ENCODE results near the gene ATAD3C. TPM values are rescaled to one million over a fixed set of nuclear protein-coding genes. Genes with fewer than 3 reads are reported as not detected.

ATAD3C gene
- total RNA-seq, 4 donors from 2014 or later, result under 0.01 to 1.00 (median 0.28) TPM

DNA sequence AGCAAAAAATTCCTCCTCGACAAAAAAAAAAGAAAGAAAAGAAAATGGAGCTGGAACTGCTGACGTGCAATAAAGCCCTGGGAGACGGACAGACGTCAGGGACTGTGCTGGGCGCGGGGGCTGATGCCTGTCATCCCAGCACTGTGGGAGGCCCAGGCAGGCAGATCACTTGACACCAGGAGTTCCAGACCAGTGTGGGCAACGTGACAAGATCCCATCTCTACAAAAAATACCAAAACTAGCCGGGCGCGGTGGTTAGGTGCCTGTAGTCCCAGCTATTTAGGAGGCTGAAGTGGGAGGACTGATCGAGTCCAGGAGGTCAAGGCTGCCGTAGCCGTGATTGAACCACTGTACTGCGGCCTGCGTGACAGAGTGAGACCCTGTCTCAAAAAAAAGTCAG lies 24.8 kb upstream of the ATAD3C start:
- no peak for DNase-seq
- TF ChIP-seq, protein P1, sequence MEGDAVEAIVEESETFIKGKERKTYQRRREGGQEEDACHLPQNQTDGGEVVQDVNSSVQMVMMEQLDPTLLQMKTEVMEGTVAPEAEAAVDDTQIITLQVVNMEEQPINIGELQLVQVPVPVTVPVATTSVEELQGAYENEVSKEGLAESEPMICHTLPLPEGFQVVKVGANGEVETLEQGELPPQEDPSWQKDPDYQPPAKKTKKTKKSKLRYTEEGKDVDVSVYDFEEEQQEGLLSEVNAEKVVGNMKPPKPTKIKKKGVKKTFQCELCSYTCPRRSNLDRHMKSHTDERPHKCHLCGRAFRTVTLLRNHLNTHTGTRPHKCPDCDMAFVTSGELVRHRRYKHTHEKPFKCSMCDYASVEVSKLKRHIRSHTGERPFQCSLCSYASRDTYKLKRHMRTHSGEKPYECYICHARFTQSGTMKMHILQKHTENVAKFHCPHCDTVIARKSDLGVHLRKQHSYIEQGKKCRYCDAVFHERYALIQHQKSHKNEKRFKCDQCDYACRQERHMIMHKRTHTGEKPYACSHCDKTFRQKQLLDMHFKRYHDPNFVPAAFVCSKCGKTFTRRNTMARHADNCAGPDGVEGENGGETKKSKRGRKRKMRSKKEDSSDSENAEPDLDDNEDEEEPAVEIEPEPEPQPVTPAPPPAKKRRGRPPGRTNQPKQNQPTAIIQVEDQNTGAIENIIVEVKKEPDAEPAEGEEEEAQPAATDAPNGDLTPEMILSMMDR (IDR thresholded peaks at IDR 0.05), result no peak
- TF ChIP-seq POLR2A (IDR thresholded peaks at IDR 0.05), result no peak
- 86 to 91% methylated on average over 15 of the region's 15 CpGs for WGBS, 2 donors
- Histone ChIP-seq H3K4me1 (peaks cover 21 to 79% (median 43%) of the 10 kb centered on the region in 3 donors), H3K27ac (no peak overlapping the region), H3K9me3 (no peaks in the 10 kb centered on the region), H3K4me3 (no peak overlapping the region), H3K36me3 (no peaks in the 10 kb centered on the region), H3K27me3 (peaks cover 0 to 37% (median 0%) of the 10 kb centered on the region in 4 donors)
- intact Hi-C loops (cut with DNase I), result no loop called here

DNA sequence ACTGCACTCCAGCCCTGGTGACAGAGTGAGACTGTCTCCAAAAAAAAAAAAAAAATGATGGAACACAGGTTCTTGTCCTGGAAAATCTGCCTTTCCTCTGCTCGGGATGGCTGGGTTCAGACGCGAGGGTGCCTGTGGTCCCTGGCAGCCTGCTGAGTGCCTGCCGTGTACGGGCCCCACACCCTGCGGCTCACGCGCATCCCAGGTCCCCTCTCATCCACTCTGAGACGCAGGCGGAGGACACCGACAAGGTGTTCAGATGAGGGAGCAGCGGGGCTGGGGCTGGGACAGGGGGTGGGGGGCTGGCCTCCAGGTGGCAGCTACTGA lies 24.1 kb upstream of the ATAD3C start:
- peak overlapping the region in 1 of 4 donors; percentile 39 for H3K27ac ChIP-seq

DNA sequence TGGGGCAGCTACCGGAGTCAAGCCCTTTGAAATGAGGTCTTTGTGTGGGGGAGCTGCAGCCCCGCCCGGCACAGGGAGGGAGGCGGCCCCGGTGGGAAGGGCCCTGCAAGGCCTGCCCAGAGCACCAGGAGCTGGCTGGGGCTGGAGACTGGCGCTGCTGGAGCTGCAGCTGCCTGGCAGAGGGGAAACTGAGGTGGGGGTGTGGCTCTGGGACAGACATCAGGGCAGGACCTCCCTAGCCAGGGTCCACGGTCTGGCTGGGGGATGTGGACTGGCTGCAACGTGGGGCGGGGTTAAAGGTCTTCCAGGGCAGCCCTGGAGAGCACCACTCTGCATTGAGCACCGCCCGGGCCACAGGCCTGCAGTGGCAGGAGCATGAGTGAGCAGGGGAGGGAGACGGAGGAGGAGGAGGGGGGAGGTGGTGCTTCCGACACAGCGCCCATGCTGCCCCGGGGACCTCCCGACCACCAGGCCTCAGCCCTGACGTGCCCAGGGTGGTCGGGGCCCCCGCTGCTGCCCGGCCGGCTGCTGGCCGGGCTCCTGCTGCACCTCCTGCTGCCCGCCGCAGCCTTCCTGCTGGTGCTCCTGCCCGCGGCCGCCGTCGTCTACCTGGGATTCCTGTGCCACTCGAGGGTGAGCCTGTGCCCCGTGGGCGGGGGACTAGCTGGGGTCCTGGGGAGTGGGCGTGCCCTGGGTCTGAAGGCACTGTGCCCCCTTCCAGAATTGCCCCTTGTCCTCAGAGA lies 23.6 kb upstream of the ATAD3C start:
- intact Hi-C loops (cut with DNase I), result no loop called here
- no peaks in the 10 kb centered on the region for H3K36me3 ChIP-seq
- peaks cover 0 to 30% (median 0%) of the 10 kb centered on the region in 4 donors for H3K27me3 ChIP-seq
- 45% methylated on average over 19 of the region's 33 CpGs; no CpG with 5 or more reads in 1 of the 2 donors for WGBS, 2 donors
- no peak for TF ChIP-seq POLR2A (IDR thresholded peaks at IDR 0.05)
- TF ChIP-seq, protein P1 (IDR thresholded peaks at IDR 0.05), result no peak
- H3K4me1 ChIP-seq, result peaks cover 18 to 81% (median 50%) of the 10 kb centered on the region in 3 donors
- no peaks in the 10 kb centered on the region for H3K9me3 ChIP-seq
- H3K27ac ChIP-seq, result peak overlapping the region in 3 of 4 donors; percentile 20 to 46 (median 39)
- no peak overlapping the region for H3K4me3 ChIP-seq
- DNase-seq, result no peak

More for the DNA sequence above, 24.1 kb upstream of the ATAD3C start:
- Histone ChIP-seq H3K36me3 (no peaks in the 10 kb centered on the region), H3K4me1 (peaks cover 18 to 81% (median 49%) of the 10 kb centered on the region in 3 donors), H3K4me3 (no peak overlapping the region), H3K9me3 (no peaks in the 10 kb centered on the region), H3K27me3 (peaks cover 0 to 35% (median 0%) of the 10 kb centered on the region in 4 donors)
- intact Hi-C loops (cut with DNase I), result no loop called here
- TF ChIP-seq, protein P1 (IDR thresholded peaks at IDR 0.05), result no peak
- TF ChIP-seq POLR2A (IDR thresholded peaks at IDR 0.05), result no peak
- no peak for DNase-seq
- WGBS, 2 donors, result 56 to 72% methylated on average over 7 to 8 of the region's 12 CpGs

DNA sequence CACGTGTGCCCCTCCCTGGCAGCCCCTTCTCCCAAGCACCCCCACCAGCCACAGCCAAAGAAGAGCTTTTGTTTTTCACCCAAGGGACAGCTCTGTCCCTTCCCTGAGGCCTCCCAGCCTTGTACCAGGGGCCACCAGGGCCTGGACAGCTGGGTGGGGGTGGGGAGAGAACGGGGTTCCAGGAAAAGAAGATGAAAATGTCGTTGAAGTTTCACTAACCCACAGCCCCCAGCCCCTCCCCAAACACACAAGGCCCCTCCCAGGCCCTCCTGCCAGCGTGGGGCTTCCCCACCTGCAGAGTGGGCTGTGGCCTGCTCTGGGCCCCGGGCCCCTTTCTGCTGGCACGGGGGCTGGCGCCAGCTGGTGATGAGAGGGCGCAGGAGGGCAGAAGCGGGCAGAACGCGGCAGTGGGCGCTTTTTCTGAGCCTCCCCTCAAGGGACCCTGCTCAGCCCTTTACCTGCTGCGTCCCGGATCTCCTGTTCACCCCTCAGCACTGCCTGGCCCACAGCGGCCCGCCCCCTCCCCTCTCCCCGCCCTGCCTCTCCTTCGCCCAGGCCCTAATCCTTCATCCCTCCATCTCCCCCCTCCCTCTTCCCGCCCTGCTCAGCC lies 22.9 kb upstream of the ATAD3C start:
- WGBS, 2 donors, result 22 to 26% methylated on average over 12 to 14 of the region's 19 CpGs

More for the DNA sequence above, 22.9 kb upstream of the ATAD3C start:
- no peak for TF ChIP-seq POLR2A (IDR thresholded peaks at IDR 0.05)
- TF ChIP-seq, protein P1 (IDR thresholded peaks at IDR 0.05), result no peak
- Histone ChIP-seq H3K4me3 (no peak overlapping the region), H3K27me3 (peaks cover 0 to 23% (median 0%) of the 10 kb centered on the region in 4 donors), H3K27ac (peak overlapping the region in 3 of 4 donors; percentile 20 to 46 (median 39)), H3K4me1 (peaks cover 18 to 81% (median 50%) of the 10 kb centered on the region in 3 donors), H3K36me3 (no peaks in the 10 kb centered on the region), H3K9me3 (no peaks in the 10 kb centered on the region)
- intact Hi-C loops (cut with DNase I), result no loop called here
- DNase-seq, result no peak

All from esophagus squamous epithelium (tissue), 5 donors.